Ishikawa (cell line): ENCODE measurements around the gene RUNX1.

Experiments
- CEBPB ChIP-seq: IDR thresholded peaks from 2 replicates; pipeline ENCODE4 v1.6.1; 2012
- CREB1 ChIP-seq: IDR thresholded peaks from 2 replicates; pipeline ENCODE4 v1.6.1; 2012; ENCODE audit warnings: low read depth
- EGR1 ChIP-seq: IDR thresholded peaks from 2 replicates; pipeline ENCODE4 v1.6.1; 2012
- EP300 ChIP-seq: IDR thresholded peaks from 2 replicates; pipeline ENCODE4 v1.6.1; 2012; ENCODE audit warnings: borderline replicate concordance
- FOXM1 ChIP-seq: IDR thresholded peaks from 2 replicates; pipeline ENCODE4 v1.6.1; 2012; ENCODE audit warnings: low read depth, borderline replicate concordance
- NFIC ChIP-seq: IDR thresholded peaks from 2 replicates; pipeline ENCODE4 v1.6.1; 2012
- RAD21 ChIP-seq: IDR thresholded peaks from 2 replicates; pipeline ENCODE4 v1.6.1; 2012; ENCODE audit warnings: low read depth
- TAF1 ChIP-seq: IDR thresholded peaks from 2 replicates; pipeline ENCODE4 v1.6.1; 2012; ENCODE audit warnings: low read depth, mild to moderate bottlenecking
- TEAD4 ChIP-seq: IDR thresholded peaks from 2 replicates; pipeline ENCODE4 v1.6.1; 2012
- YY1 ChIP-seq: IDR thresholded peaks from 2 replicates; pipeline ENCODE4 v1.6.1; 2012; ENCODE audit warnings: low read depth
- ZBTB7A ChIP-seq: IDR thresholded peaks from 2 replicates; pipeline ENCODE4 v1.6.1; 2012; ENCODE audit warnings: low read depth
- TF ChIP-seq, protein P1 (sequence below): IDR thresholded peaks from 2 replicates; pipeline ENCODE4 v1.6.1; 2012
- TF ChIP-seq, protein P2 (sequence below): IDR thresholded peaks from 2 replicates; pipeline ENCODE4 v1.6.1; 2012; ENCODE audit warnings: low read depth, mild to moderate bottlenecking
- TF ChIP-seq, protein P3 (sequence below): IDR thresholded peaks from 2 replicates; pipeline ENCODE4 v1.6.1; 2012

DNA sequence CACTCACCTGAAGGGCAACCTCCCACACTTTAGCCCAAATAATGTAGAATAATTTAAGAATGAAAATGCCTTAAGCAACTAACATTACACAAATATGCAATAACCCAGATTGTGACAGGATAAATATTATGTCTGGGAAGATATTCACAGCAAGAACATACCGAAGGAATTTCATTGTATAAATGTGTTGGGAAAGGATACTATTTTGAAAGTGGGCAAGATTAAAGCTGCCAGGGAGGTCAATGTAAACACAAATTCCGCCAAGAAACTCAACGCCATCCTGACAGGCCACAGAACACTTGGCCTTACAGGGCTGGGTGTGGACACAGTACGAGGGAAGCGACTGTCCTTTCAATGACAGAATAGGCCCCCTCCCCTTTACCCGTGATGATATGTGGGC is 173.3 kb downstream of the RUNX1 start:
- TF ChIP-seq FOXM1 = no peak
- TF ChIP-seq, protein P1, sequence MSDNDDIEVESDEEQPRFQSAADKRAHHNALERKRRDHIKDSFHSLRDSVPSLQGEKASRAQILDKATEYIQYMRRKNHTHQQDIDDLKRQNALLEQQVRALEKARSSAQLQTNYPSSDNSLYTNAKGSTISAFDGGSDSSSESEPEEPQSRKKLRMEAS = no peak
- TF ChIP-seq YY1 = no peak
- TF ChIP-seq, protein P2, sequence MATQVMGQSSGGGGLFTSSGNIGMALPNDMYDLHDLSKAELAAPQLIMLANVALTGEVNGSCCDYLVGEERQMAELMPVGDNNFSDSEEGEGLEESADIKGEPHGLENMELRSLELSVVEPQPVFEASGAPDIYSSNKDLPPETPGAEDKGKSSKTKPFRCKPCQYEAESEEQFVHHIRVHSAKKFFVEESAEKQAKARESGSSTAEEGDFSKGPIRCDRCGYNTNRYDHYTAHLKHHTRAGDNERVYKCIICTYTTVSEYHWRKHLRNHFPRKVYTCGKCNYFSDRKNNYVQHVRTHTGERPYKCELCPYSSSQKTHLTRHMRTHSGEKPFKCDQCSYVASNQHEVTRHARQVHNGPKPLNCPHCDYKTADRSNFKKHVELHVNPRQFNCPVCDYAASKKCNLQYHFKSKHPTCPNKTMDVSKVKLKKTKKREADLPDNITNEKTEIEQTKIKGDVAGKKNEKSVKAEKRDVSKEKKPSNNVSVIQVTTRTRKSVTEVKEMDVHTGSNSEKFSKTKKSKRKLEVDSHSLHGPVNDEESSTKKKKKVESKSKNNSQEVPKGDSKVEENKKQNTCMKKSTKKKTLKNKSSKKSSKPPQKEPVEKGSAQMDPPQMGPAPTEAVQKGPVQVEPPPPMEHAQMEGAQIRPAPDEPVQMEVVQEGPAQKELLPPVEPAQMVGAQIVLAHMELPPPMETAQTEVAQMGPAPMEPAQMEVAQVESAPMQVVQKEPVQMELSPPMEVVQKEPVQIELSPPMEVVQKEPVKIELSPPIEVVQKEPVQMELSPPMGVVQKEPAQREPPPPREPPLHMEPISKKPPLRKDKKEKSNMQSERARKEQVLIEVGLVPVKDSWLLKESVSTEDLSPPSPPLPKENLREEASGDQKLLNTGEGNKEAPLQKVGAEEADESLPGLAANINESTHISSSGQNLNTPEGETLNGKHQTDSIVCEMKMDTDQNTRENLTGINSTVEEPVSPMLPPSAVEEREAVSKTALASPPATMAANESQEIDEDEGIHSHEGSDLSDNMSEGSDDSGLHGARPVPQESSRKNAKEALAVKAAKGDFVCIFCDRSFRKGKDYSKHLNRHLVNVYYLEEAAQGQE = no peak
- no peak for TF ChIP-seq RAD21
- TF ChIP-seq EGR1 = no peak
- no peak for TF ChIP-seq EP300
- TF ChIP-seq TAF1 = no peak
- TF ChIP-seq ZBTB7A = no peak
- TF ChIP-seq, protein P3, sequence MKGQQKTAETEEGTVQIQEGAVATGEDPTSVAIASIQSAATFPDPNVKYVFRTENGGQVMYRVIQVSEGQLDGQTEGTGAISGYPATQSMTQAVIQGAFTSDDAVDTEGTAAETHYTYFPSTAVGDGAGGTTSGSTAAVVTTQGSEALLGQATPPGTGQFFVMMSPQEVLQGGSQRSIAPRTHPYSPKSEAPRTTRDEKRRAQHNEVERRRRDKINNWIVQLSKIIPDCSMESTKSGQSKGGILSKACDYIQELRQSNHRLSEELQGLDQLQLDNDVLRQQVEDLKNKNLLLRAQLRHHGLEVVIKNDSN = no peak
- TF ChIP-seq CEBPB = no peak
- no peak for TF ChIP-seq NFIC
- TF ChIP-seq CREB1 = no peak
- no peak for TF ChIP-seq TEAD4
